GM12878 (cell line): Measurements from ENCODE around the gene KCTD17. TPM values are rescaled to one million over a fixed set of nuclear protein-coding genes. Genes with fewer than 3 reads are reported as not detected.

Experiments used
- EP300 ChIP-seq, 2 experiments: fragments of 150-350 bp in 1 of 2; IDR thresholded peaks; 2 replicates each; pipeline ENCODE4 v1.6.1; 2011 to 2012; ENCODE audit warnings: low read depth in 2 of 2, low read length in 2 of 2, borderline replicate concordance in 1 of 2, improper control_type of control experiment in 1 of 2, inconsistent platforms in 1 of 2; ENCODE audit not compliant: control insufficient read depth in 1 of 2
- FOXM1 ChIP-seq: IDR thresholded peaks from 2 replicates; pipeline ENCODE4 v1.6.1; 2012; ENCODE audit warnings: low read depth, mild to moderate bottlenecking, inconsistent platforms, low read length, moderate library complexity
- GATAD2B ChIP-seq: fragments of 450-650 bp; conservative IDR thresholded peaks from 2 replicates; pipeline ENCODE4 v1.6.1; 2017; ENCODE audit warnings: low read depth, mild to moderate bottlenecking, moderate library complexity
- HDAC2 ChIP-seq: fragments of 200-600 bp; sonication (generic); IDR thresholded peaks from 2 replicates; pipeline ENCODE4 v1.6.1; 2017
- LARP7 ChIP-seq: fragments of 450-650 bp; IDR thresholded peaks from 2 replicates; pipeline ENCODE4 v1.6.1; 2017; ENCODE audit warnings: mild to moderate bottlenecking
- MEF2A ChIP-seq: IDR thresholded peaks from 2 replicates; pipeline ENCODE4 v1.6.1; 2011; ENCODE audit warnings: low read depth, mild to moderate bottlenecking, low read length, moderate library complexity; ENCODE audit not compliant: insufficient read depth
- MXI1 ChIP-seq: fragments of 150-350 bp; IDR thresholded peaks from 2 replicates; pipeline ENCODE4 v1.6.1; 2011; ENCODE audit warnings: low read depth, mild to moderate bottlenecking, inconsistent platforms, low read length, improper control_type of control experiment
- NR2F1 ChIP-seq: fragments of 450-650 bp; conservative IDR thresholded peaks from 2 replicates; pipeline ENCODE4 v1.6.1; 2017; ENCODE audit warnings: mild to moderate bottlenecking
- SMAD1 ChIP-seq: fragments of 450-650 bp; IDR thresholded peaks from 2 replicates; pipeline ENCODE4 v1.6.1; 2018; ENCODE audit warnings: mild to moderate bottlenecking, low read depth; ENCODE audit not compliant: partially characterized antibody
- SMAD5 ChIP-seq: IDR thresholded peaks from 2 replicates; pipeline ENCODE4 v1.6.1; 2016; ENCODE audit warnings: antibody characterized with exemption, low read depth
- SMARCA5 ChIP-seq: fragments of 450-650 bp; IDR thresholded peaks from 2 replicates; pipeline ENCODE4 v1.6.1; 2017; ENCODE audit warnings: mild to moderate bottlenecking
- YY1 ChIP-seq: IDR thresholded peaks from 2 replicates; pipeline ENCODE4 v1.6.1; 2011; ENCODE audit warnings: low read depth, mild to moderate bottlenecking, low read length
- polyA plus RNA-seq, 11 experiments: library from polyadenylated mRNA; depleted of rRNA in 4 of 11; unstranded in 6 of 11; stranded (reverse) in 5 of 11; fragments of >200 nt; fragmentation: Nextera tagmentation in 4 of 11; fragmentation: Illumina TruSeq in 1 of 11; extraction: Ambion mirVana in 4 of 11; extraction: Trizol in 1 of 11; gene quantifications; 1 replicate in 1 of 11; 2 replicates in 10 of 11; pipeline versions ENCODE4 v1.2.1 to v1.2.3, GENCODE V29; 2011 to 2016; ENCODE audit warnings: inconsistent platforms in 2 of 11, missing spikeins in 2 of 11, low read depth in 1 of 11
- total RNA-seq, 4 experiments: library from RNA; depleted of rRNA in 3 of 4; stranded (reverse); fragments of >200 nt in 3 of 4; fragmentation: Illumina TruSeq in 1 of 4; extraction: Trizol in 1 of 4; gene quantifications; 2 replicates each; pipeline versions ENCODE4 v1.2.1 to v1.2.3, GENCODE V29; 2013 to 2021
- TF ChIP-seq, protein P1 (sequence below): fragments of 150-350 bp; IDR thresholded peaks from 2 replicates; pipeline ENCODE4 v1.6.1; 2014; ENCODE audit warnings: mild to moderate bottlenecking, low read depth, low read length
- TF ChIP-seq, protein P2 (sequence below), 3 experiments: IDR thresholded peaks in 2 of 3; conservative IDR thresholded peaks in 1 of 3; 2 replicates each; pipeline ENCODE4 v1.5.1; 2011; ENCODE audit warnings: low read depth in 3 of 3, low read length in 3 of 3, mild to moderate bottlenecking in 3 of 3, control low read depth in 2 of 3, moderate library complexity in 2 of 3, inconsistent platforms in 1 of 3, mixed read lengths in 1 of 3; ENCODE audit not compliant: control insufficient read depth in 2 of 3, insufficient read depth in 1 of 3; ENCODE audit errors: extremely low read depth in 1 of 3
- TF ChIP-seq, protein P3 (sequence below): fragments of 450-650 bp; formaldehyde crosslinking; IDR thresholded peaks from 2 replicates; pipeline ENCODE4 v1.5.0; 2022; ENCODE audit warnings: mild to moderate bottlenecking, missing genetic modification characterization
- TF ChIP-seq, protein P4 (sequence below): fragments of 450-650 bp; IDR thresholded peaks from 2 replicates; pipeline ENCODE4 v1.6.1; 2016; ENCODE audit warnings: mild to moderate bottlenecking

KCTD17 gene
- total and polyA plus RNA-seq, 10 of the 15 experiments (the other 5 are each of a cell fraction or from before 2014, with no cell fraction given) = 0.16 to 18.4 (median 10.1) TPM; not detected in 1

DNA sequence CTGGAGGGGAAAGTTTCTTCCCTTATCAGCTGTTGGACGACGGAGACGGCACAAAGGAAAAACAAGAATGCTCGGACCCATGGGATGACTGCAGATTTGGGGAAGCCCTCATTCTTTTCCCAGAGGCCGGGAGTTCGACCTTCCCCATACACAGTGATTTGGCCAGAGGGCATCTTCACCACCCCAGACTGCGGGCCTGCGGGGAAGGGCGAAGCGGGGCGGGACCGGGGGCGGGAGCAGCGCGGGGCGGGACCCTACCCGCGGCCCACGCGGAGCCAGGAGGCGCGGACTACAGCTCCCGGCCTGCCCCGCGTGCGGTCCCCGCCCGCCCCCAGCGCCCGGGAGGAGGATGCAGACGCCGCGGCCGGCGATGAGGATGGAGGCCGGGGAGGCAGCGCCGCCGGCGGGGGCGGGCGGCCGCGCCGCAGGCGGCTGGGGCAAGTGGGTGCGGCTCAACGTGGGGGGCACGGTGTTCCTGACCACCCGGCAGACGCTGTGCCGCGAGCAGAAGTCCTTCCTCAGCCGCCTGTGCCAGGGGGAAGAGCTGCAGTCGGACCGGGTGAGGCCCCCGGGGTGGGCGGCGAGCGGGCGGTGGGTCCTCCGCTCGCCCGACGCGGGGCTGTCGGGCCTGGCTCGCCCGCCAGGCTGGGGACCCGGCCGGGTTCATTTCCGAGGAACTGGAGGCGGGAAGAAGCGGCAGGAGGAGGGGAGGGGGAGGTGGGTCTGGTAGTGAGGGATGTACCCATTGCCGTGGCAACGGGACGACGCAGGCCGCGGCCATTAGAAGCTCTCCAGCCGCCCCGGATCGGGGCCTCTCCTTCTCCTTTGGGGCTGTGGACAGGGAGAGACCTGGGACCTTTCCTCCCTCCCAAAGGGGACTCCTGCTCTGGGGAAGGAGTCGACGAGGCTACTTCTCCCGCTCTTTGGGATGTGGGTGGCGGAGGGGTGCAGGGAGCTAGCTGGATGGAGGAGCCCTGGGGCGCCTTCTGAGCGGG lies at the start of gene KCTD17 (continued):
- TF ChIP-seq, protein P1, sequence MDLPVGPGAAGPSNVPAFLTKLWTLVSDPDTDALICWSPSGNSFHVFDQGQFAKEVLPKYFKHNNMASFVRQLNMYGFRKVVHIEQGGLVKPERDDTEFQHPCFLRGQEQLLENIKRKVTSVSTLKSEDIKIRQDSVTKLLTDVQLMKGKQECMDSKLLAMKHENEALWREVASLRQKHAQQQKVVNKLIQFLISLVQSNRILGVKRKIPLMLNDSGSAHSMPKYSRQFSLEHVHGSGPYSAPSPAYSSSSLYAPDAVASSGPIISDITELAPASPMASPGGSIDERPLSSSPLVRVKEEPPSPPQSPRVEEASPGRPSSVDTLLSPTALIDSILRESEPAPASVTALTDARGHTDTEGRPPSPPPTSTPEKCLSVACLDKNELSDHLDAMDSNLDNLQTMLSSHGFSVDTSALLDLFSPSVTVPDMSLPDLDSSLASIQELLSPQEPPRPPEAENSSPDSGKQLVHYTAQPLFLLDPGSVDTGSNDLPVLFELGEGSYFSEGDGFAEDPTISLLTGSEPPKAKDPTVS = no peak
- no peak for TF ChIP-seq SMAD5
- no peak for TF ChIP-seq MEF2A
- no peak for TF ChIP-seq SMAD1
- TF ChIP-seq, protein P2, sequence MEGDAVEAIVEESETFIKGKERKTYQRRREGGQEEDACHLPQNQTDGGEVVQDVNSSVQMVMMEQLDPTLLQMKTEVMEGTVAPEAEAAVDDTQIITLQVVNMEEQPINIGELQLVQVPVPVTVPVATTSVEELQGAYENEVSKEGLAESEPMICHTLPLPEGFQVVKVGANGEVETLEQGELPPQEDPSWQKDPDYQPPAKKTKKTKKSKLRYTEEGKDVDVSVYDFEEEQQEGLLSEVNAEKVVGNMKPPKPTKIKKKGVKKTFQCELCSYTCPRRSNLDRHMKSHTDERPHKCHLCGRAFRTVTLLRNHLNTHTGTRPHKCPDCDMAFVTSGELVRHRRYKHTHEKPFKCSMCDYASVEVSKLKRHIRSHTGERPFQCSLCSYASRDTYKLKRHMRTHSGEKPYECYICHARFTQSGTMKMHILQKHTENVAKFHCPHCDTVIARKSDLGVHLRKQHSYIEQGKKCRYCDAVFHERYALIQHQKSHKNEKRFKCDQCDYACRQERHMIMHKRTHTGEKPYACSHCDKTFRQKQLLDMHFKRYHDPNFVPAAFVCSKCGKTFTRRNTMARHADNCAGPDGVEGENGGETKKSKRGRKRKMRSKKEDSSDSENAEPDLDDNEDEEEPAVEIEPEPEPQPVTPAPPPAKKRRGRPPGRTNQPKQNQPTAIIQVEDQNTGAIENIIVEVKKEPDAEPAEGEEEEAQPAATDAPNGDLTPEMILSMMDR (IDR thresholded peaks at IDR 0.05 in 2 of 3, conservative IDR thresholded peaks at IDR 0.05 in 1 of 3; ENCODE audit: control insufficient read depth in 2 of 3, extremely low read depth in 1 of 3, insufficient read depth in 1 of 3, low read depth in 3 of 3, low read length in 3 of 3) = peak in 2 of 3 experiments; percentile 5 to 6; a peak in 1 of 6 replicates
- TF ChIP-seq, protein P3, sequence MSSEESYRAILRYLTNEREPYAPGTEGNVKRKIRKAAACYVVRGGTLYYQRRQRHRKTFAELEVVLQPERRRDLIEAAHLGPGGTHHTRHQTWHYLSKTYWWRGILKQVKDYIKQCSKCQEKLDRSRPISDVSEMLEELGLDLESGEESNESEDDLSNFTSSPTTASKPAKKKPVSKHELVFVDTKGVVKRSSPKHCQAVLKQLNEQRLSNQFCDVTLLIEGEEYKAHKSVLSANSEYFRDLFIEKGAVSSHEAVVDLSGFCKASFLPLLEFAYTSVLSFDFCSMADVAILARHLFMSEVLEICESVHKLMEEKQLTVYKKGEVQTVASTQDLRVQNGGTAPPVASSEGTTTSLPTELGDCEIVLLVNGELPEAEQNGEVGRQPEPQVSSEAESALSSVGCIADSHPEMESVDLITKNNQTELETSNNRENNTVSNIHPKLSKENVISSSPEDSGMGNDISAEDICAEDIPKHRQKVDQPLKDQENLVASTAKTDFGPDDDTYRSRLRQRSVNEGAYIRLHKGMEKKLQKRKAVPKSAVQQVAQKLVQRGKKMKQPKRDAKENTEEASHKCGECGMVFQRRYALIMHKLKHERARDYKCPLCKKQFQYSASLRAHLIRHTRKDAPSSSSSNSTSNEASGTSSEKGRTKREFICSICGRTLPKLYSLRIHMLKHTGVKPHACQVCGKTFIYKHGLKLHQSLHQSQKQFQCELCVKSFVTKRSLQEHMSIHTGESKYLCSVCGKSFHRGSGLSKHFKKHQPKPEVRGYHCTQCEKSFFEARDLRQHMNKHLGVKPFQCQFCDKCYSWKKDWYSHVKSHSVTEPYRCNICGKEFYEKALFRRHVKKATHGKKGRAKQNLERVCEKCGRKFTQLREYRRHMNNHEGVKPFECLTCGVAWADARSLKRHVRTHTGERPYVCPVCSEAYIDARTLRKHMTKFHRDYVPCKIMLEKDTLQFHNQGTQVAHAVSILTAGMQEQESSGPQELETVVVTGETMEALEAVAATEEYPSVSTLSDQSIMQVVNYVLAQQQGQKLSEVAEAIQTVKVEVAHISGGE = no peak
- TF ChIP-seq NR2F1 = 0 out of 2 replicates have a peak, but pooled peaks have one; percentile 33
- TF ChIP-seq GATAD2B = peak; percentile 68; the same call in 1 of the 2 replicates
- TF ChIP-seq EP300 (IDR thresholded peaks at IDR 0.05; ENCODE audit: borderline replicate concordance in 1 of 2, control insufficient read depth in 1 of 2, low read depth in 2 of 2, low read length in 2 of 2) = no peak
- TF ChIP-seq HDAC2 = no peak
- TF ChIP-seq LARP7 = peak; percentile 69; the same call in 1 of the 2 replicates
- peak; percentile 81 for TF ChIP-seq YY1
- no peak for TF ChIP-seq FOXM1
- TF ChIP-seq MXI1 = peak; percentile 15; the same call in 1 of the 2 replicates
- TF ChIP-seq, protein P4, sequence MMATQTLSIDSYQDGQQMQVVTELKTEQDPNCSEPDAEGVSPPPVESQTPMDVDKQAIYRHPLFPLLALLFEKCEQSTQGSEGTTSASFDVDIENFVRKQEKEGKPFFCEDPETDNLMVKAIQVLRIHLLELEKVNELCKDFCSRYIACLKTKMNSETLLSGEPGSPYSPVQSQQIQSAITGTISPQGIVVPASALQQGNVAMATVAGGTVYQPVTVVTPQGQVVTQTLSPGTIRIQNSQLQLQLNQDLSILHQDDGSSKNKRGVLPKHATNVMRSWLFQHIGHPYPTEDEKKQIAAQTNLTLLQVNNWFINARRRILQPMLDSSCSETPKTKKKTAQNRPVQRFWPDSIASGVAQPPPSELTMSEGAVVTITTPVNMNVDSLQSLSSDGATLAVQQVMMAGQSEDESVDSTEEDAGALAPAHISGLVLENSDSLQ = no peak
- no peak for TF ChIP-seq SMARCA5
